ENCODE measurements around the gene GPR39.
"Not testable (repeated sequence)": the region's sequence is repeated elsewhere in the genome, so short reads cannot be mapped to it uniquely, and the experiment has no call there.

GPR39 gene

GRCh38 chr2:132416723-132417395 is at the start of gene GPR39:
TSS of gene GPR39 (plus strand) at chr2:132416805.
- no peak for DNase-seq (ENCODE audit: low read depth)

- no peak for DNase-seq (ENCODE audit: low read depth)
These were observed 48.4 kb upstream of the GPR39 start for GRCh38 chr2:132368191-132368590.

GRCh38 chr2:132372276-132372675 is 44.3 kb upstream of the GPR39 start:
- DNase-seq (ENCODE audit: low read depth) = no peak

GRCh38 chr2:132373391-132374135 is 43.0 kb upstream of the GPR39 start:
- no peak for DNase-seq (ENCODE audit: low read depth)

GRCh38 chr2:132374151-132374550 is 42.5 kb upstream of the GPR39 start:
- DNase-seq (ENCODE audit: low read depth) = no peak

- no peak for DNase-seq (ENCODE audit: low read depth)
These were observed 42.1 kb upstream of the GPR39 start for GRCh38 chr2:132374551-132374950.

GRCh38 chr2:132374961-132375360 is 41.6 kb upstream of the GPR39 start:
- no peak for DNase-seq (ENCODE audit: low read depth)

- DNase-seq (ENCODE audit: low read depth) = no peak
These were observed 35.2 kb upstream of the GPR39 start for GRCh38 chr2:132381376-132381775.

- no peak for DNase-seq (ENCODE audit: low read depth)
These were observed 32.6 kb upstream of the GPR39 start for GRCh38 chr2:132383956-132384355.

GRCh38 chr2:132384491-132385151 is 32.0 kb upstream of the GPR39 start:
- DNase-seq (ENCODE audit: low read depth) = no peak

GRCh38 chr2:132387126-132387525 is 29.5 kb upstream of the GPR39 start:
- DNase-seq (ENCODE audit: low read depth) = no peak

GRCh38 chr2:132390076-132390475 is 26.5 kb upstream of the GPR39 start:
- DNase-seq (ENCODE audit: low read depth) = no peak

GRCh38 chr2:132391378-132391777 is 25.2 kb upstream of the GPR39 start:
- DNase-seq (ENCODE audit: low read depth) = no peak

- no peak for DNase-seq (ENCODE audit: low read depth)
These were observed 24.4 kb upstream of the GPR39 start for GRCh38 chr2:132392221-132392620.

GRCh38 chr2:132392879-132393278 is 23.7 kb upstream of the GPR39 start:
- no peak for DNase-seq (ENCODE audit: low read depth)

- DNase-seq (ENCODE audit: low read depth) = not testable (repeated sequence)
These were observed 19.6 kb upstream of the GPR39 start for GRCh38 chr2:132397042-132397441.

- DNase-seq (ENCODE audit: low read depth) = no peak
These were observed 16.3 kb upstream of the GPR39 start for GRCh38 chr2:132400169-132400900.

- no peak for DNase-seq (ENCODE audit: low read depth)
These were observed 15.7 kb upstream of the GPR39 start for GRCh38 chr2:132400901-132401240.

GRCh38 chr2:132401326-132401725 is 15.3 kb upstream of the GPR39 start:
- DNase-seq (ENCODE audit: low read depth) = no peak

GRCh38 chr2:132403146-132403545 is 13.5 kb upstream of the GPR39 start:
- DNase-seq (ENCODE audit: low read depth) = no peak

- DNase-seq (ENCODE audit: low read depth) = no peak
These were observed 12.5 kb upstream of the GPR39 start for GRCh38 chr2:132404056-132404455.

GRCh38 chr2:132407784-132408183 is 8.8 kb upstream of the GPR39 start:
- no peak for DNase-seq (ENCODE audit: low read depth)

GRCh38 chr2:132412021-132412420 is 4.6 kb upstream of the GPR39 start:
- DNase-seq (ENCODE audit: low read depth) = no peak

Data from activated T-helper 9 cell treated with anti-CD3 and anti-CD28 coated beads, Interleukin-2, amount 50 U/mL, for 16 hours (primary cell).